ENCODE results near the gene RIMBP2. TPM values are rescaled to one million over a fixed set of nuclear protein-coding genes. Genes with fewer than 3 reads are reported as not detected.

Gene RIMBP2
- total and polyA plus RNA-seq, 4 donors: 0.05 to 2.9 (median 0.95) TPM

DNA sequence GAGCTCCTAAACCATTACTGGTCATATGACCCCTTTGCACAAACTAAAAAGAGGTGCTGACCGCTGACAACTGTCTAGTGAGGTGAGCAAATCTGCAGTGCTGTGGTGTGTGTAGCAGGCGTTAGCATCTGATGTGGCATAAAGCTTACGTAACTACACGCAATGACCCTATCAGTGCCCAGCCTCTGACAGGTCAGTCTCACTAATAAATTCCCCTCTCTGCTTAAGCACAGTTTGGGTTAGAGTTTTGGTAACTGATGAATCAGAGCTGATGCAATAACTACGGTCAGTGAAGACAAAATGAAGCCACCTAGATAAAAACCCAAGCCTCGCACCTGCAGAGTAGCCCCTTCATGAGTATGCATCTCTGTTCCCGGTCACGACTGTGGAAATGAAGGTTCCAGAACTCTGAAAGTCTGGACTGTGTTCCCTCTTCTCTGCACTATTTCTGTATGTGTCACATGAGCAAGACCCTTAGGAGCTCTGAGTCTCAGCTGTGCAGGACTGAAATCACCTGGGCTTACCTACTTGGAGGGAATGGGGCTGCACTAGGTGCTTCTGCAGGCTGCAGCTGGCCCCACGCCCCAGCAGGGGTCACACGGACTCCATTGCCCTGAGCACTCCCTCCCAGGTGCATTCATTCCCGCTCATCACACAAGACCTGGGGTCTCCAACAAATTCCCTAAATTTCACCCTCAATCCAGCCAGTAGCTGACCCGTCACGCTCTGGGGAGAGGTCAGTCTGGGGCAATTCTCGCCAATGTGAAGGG is 54.4 kb downstream of the RIMBP2 start:
- DNase-seq (no peak), ATAC-seq (ENCODE audit: insufficient read depth, low FRiP score) (no peak)
- TF ChIP-seq, protein P1, sequence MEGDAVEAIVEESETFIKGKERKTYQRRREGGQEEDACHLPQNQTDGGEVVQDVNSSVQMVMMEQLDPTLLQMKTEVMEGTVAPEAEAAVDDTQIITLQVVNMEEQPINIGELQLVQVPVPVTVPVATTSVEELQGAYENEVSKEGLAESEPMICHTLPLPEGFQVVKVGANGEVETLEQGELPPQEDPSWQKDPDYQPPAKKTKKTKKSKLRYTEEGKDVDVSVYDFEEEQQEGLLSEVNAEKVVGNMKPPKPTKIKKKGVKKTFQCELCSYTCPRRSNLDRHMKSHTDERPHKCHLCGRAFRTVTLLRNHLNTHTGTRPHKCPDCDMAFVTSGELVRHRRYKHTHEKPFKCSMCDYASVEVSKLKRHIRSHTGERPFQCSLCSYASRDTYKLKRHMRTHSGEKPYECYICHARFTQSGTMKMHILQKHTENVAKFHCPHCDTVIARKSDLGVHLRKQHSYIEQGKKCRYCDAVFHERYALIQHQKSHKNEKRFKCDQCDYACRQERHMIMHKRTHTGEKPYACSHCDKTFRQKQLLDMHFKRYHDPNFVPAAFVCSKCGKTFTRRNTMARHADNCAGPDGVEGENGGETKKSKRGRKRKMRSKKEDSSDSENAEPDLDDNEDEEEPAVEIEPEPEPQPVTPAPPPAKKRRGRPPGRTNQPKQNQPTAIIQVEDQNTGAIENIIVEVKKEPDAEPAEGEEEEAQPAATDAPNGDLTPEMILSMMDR (IDR thresholded peaks at IDR 0.05; ENCODE audit: control extremely low read depth, extremely low read depth): no peak
- 78 to 82% methylated on average over 14 of the region's 14 CpGs for WGBS, 2 donors
- no peak overlapping the region for H3K27ac ChIP-seq (ENCODE audit: low read depth in 1 of 2, low read length in 1 of 2)
- no peaks in the 10 kb centered on the region for H3K36me3 ChIP-seq (ENCODE audit: control insufficient read depth in 4 of 4, insufficient read depth in 4 of 4, low read length in 4 of 4)
- peaks cover 0 to 9% (median 0%) of the 10 kb centered on the region in 4 donors for H3K9me3 ChIP-seq (ENCODE audit: control insufficient read depth in 4 of 4, insufficient read depth in 3 of 4, low read length in 3 of 4)
- no peak overlapping the region for H3K9ac ChIP-seq (ENCODE audit: insufficient read depth in 1 of 2, low read length in 2 of 2)
- H3K27me3 ChIP-seq (ENCODE audit: control insufficient read depth in 3 of 3, insufficient read depth in 3 of 3, low read length in 2 of 3): no peaks in the 10 kb centered on the region
- H3K4me1 ChIP-seq (ENCODE audit: control insufficient read depth in 5 of 5, insufficient read depth in 5 of 5, low read length in 5 of 5): no peaks in the 10 kb centered on the region
- H3K4me3 ChIP-seq: no peak overlapping the region

DNA sequence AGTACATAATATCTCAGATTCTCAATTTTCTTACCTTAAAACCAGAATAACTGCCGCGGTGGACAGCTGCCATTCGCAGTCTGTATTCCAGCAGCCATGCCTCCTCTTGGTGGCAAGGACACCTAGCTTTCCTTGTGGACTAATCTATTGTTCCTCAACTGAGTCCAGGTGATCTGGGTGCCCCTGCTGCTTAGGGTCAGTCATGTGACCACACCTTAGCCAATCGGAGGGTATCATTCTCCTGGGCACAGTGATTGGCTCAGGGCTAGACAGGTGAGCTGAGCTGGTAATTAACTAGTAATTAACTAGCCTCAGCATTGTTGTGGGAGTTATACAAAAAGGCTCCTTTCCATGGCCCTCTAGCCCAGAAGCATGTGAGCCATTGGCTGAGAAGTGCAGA is 55.0 kb downstream of the RIMBP2 start:
- Histone ChIP-seq H3K4me1 (ENCODE audit: control insufficient read depth in 5 of 5, insufficient read depth in 5 of 5, low read length in 5 of 5) (no peaks in the 10 kb centered on the region), H3K27ac (ENCODE audit: low read depth in 1 of 2, low read length in 1 of 2) (no peak overlapping the region), H3K9ac (ENCODE audit: insufficient read depth in 1 of 2, low read length in 2 of 2) (no peak overlapping the region), H3K36me3 (ENCODE audit: control insufficient read depth in 4 of 4, insufficient read depth in 4 of 4, low read length in 4 of 4) (no peaks in the 10 kb centered on the region), H3K27me3 (ENCODE audit: control insufficient read depth in 3 of 3, insufficient read depth in 3 of 3, low read length in 2 of 3) (no peaks in the 10 kb centered on the region), H3K4me3 (no peak overlapping the region), H3K9me3 (ENCODE audit: control insufficient read depth in 4 of 4, insufficient read depth in 3 of 4, low read length in 3 of 4) (peaks cover 0 to 9% (median 0%) of the 10 kb centered on the region in 4 donors)
- ATAC-seq (ENCODE audit: insufficient read depth, low FRiP score) (no peak), DNase-seq (no peak)
- TF ChIP-seq, protein P1 (IDR thresholded peaks at IDR 0.05; ENCODE audit: control extremely low read depth, extremely low read depth): no peak
- 97 to 99% methylated on average over 4 of the region's 4 CpGs for WGBS, 2 donors

DNA sequence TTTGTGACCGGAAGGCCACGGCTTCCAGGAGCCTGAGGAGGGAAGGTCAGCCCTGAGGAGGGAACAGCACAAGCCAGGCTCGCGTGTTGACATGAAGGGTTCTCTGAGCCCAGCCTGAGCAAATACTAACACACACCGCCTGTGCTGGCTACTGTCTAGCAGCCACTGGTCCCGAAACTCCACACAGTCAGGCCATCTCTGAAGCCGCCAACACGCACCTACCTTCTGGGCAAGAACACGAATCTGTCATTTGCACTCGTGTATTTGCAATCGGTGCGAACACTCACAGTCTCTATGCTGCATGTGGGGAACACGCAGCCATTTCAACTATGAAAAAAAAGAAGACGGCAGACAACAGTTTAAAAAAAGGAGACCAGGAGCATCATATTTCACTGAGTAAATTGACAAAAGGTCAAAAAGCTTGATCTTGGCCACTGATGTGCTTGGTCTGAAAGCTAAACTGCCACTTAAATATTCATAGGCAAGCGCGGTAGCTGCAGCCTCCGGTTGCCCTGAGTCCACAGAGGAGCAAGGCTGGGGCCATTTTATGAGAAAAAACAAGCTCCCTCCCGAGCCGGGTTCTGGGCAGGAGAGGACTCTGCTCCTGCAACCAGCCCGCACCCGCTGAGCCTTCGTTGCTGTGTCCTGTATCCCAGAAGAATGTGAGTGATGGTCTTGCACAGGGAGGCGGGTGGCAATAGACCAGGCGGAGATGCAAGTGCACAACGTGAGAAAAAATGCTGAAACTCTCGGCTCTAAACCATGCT is 57.8 kb downstream of the RIMBP2 start:
- ATAC-seq (ENCODE audit: insufficient read depth, low FRiP score) (no peak), DNase-seq (no peak)

More for the DNA sequence above, 57.8 kb downstream of the RIMBP2 start:
- TF ChIP-seq, protein P1 (IDR thresholded peaks at IDR 0.05; ENCODE audit: control extremely low read depth, extremely low read depth): no peak
- no peaks in the 10 kb centered on the region for H3K4me1 ChIP-seq (ENCODE audit: control insufficient read depth in 5 of 5, insufficient read depth in 5 of 5, low read length in 5 of 5)
- H3K9me3 ChIP-seq (ENCODE audit: control insufficient read depth in 4 of 4, insufficient read depth in 3 of 4, low read length in 3 of 4): peaks cover 0 to 7% (median 0%) of the 10 kb centered on the region in 4 donors
- no peaks in the 10 kb centered on the region for H3K27me3 ChIP-seq (ENCODE audit: control insufficient read depth in 3 of 3, insufficient read depth in 3 of 3, low read length in 2 of 3)
- H3K36me3 ChIP-seq (ENCODE audit: control insufficient read depth in 4 of 4, insufficient read depth in 4 of 4, low read length in 4 of 4): no peaks in the 10 kb centered on the region
- no peak overlapping the region for H3K9ac ChIP-seq (ENCODE audit: insufficient read depth in 1 of 2, low read length in 2 of 2)
- no peak overlapping the region for H3K27ac ChIP-seq (ENCODE audit: low read depth in 1 of 2, low read length in 1 of 2)
- WGBS, 2 donors: 57 to 86% methylated on average over 26 of the region's 26 CpGs
- H3K4me3 ChIP-seq: no peak overlapping the region

Data from lung (tissue), 12 donors.